Stomach (tissue), 9 donors: ENCODE results near the gene ACSL3. TPM values are rescaled to one million over a fixed set of nuclear protein-coding genes. Genes with fewer than 3 reads are reported as not detected.
"Not testable (repeated sequence)": the region's sequence is repeated elsewhere in the genome, so short reads cannot be mapped to it uniquely, and the experiment has no call there.

Experiments
- DNase-seq, 2 donors: peaks; one replicate each; pipeline versions ENCODE4 v3.0.0 to v3.0.0-alpha.2; 2013 to 2019
- H3K27ac ChIP-seq, 5 donors: fragments of 200-600 bp in 4 of 5; sonication (generic) in 4 of 5; one replicate each; pipeline ENCODE4 v1.5.1; 2013 to 2019; ENCODE audit warnings: mild to moderate bottlenecking in 1 of 5, moderate library complexity in 1 of 5
- H3K27me3 ChIP-seq, 3 donors: fragments of 200-600 bp; sonication (generic); one replicate each; pipeline ENCODE4 v1.5.1; 2017 to 2019; ENCODE audit warnings: mixed run types in 1 of 3
- H3K36me3 ChIP-seq, 4 donors: fragments of 200-600 bp; sonication (generic); 1 replicate in 3 of 4; 2 replicates in 1 of 4; pipeline ENCODE4 v1.5.1; 2016 to 2019
- H3K4me1 ChIP-seq, 4 donors: fragments of 200-600 bp; sonication (generic); one replicate each; pipeline ENCODE4 v1.5.1; 2016 to 2019
- H3K4me3 ChIP-seq, 4 donors: fragments of 200-600 bp; sonication (generic) in 3 of 4; one replicate each; pipeline ENCODE4 v1.5.1; 2016 to 2019; ENCODE audit warnings: mild to moderate bottlenecking in 1 of 4
- H3K9me3 ChIP-seq, 4 donors: fragments of 200-600 bp; sonication (generic); one replicate each; pipeline ENCODE4 v1.5.1; 2016 to 2019
- EP300 ChIP-seq: sonication (generic); formaldehyde crosslinking; IDR thresholded peaks from one replicate; pipeline ENCODE4 v1.6.1; 2017; ENCODE audit warnings: antibody characterized with exemption
- POLR2A ChIP-seq, 4 donors: fragments of 450-650 bp; IDR thresholded peaks; one replicate each; pipeline ENCODE4 v1.6.1; 2016; ENCODE audit warnings: antibody characterized with exemption in 4 of 4, control low read depth in 2 of 4, mild to moderate bottlenecking in 1 of 4, moderate library complexity in 1 of 4
- POLR2AphosphoS5 ChIP-seq, 3 donors: sonication (generic); formaldehyde crosslinking; IDR thresholded peaks; one replicate each; pipeline ENCODE4 v1.6.1; 2016; ENCODE audit warnings: antibody characterized with exemption in 3 of 3
- WGBS, 5 donors: extraction: QIAGEN DNeasy Blood & Tissue Kit in 3 of 5; methylation state at CpG; one replicate each; pipeline versions ENCODE4 v1.1.5 to v1.1.7; 2013 to 2018; 5-methylcytosine and 5-hydroxymethylcytosine counted together
- intact Hi-C: fragments of 100-400 bp; cut with DNase I; formaldehyde crosslinking; loops from one replicate; pipeline ENCODE4 v1.15.1; 2023; ENCODE audit warnings: low total_unique reads
- polyA plus RNA-seq, 3 donors: library from polyadenylated mRNA; stranded (reverse); fragments of 200-250 nt; gene quantifications; one replicate each; pipeline ENCODE4 v1.2.3, GENCODE V29; 2013
- total RNA-seq, 5 donors: library from RNA; depleted of rRNA; stranded (reverse); fragments of >200 nt; gene quantifications; one replicate each; pipeline versions ENCODE4 v1.1.0 to v1.2.3, GENCODE V29; 2014 to 2016
- TF ChIP-seq, protein P1 (sequence below), 7 experiments: fragments of 450-650 bp in 4 of 7; fragments of 200-600 bp in 3 of 7; sonication (generic) in 3 of 7; IDR thresholded peaks; one replicate each; pipeline ENCODE4 v1.5.1; 2016 to 2019; ENCODE audit warnings: antibody characterized with exemption in 7 of 7, control low read depth in 2 of 7, mild to moderate bottlenecking in 1 of 7
- donor health status: healthy with polysubstance abuse.
- donor health status: Bipolar disorder and iron deficiency.
- donor health status: healthy.

Gene ACSL3
- total and polyA plus RNA-seq, 8 donors, result 10.5 to 234 (median 52.9) TPM

GRCh38 chr2:222989431-222989830 lies 128.6 kb downstream of the ACSL3 start:
- no peak overlapping the region for H3K4me3 ChIP-seq
- H3K27me3 ChIP-seq, result no peaks in the 10 kb centered on the region
- no peak for DNase-seq
- H3K27ac ChIP-seq, result no peak overlapping the region
- peaks cover 0 to 11% (median 5%) of the 10 kb centered on the region in 4 donors for H3K4me1 ChIP-seq
- no peak for TF ChIP-seq POLR2A (IDR thresholded peaks at IDR 0.05)
- TF ChIP-seq, protein P1, sequence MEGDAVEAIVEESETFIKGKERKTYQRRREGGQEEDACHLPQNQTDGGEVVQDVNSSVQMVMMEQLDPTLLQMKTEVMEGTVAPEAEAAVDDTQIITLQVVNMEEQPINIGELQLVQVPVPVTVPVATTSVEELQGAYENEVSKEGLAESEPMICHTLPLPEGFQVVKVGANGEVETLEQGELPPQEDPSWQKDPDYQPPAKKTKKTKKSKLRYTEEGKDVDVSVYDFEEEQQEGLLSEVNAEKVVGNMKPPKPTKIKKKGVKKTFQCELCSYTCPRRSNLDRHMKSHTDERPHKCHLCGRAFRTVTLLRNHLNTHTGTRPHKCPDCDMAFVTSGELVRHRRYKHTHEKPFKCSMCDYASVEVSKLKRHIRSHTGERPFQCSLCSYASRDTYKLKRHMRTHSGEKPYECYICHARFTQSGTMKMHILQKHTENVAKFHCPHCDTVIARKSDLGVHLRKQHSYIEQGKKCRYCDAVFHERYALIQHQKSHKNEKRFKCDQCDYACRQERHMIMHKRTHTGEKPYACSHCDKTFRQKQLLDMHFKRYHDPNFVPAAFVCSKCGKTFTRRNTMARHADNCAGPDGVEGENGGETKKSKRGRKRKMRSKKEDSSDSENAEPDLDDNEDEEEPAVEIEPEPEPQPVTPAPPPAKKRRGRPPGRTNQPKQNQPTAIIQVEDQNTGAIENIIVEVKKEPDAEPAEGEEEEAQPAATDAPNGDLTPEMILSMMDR (IDR thresholded peaks at IDR 0.05), result no peak
- no peak for TF ChIP-seq POLR2AphosphoS5 (IDR thresholded peaks at IDR 0.05)
- TF ChIP-seq EP300, result no peak
- peaks cover 0 to 6% (median 3%) of the 10 kb centered on the region in 4 donors for H3K9me3 ChIP-seq
- intact Hi-C loops, result no loop called here
- H3K36me3 ChIP-seq, result no peaks in the 10 kb centered on the region

GRCh38 chr2:222990206-222990605 lies 129.4 kb downstream of the ACSL3 start:
- H3K9me3 ChIP-seq, H3K36me3 ChIP-seq, intact Hi-C loops, H3K27ac ChIP-seq, H3K27me3 ChIP-seq, H3K4me3 ChIP-seq, DNase-seq: not testable (repeated sequence)
- H3K4me1 ChIP-seq, result peaks cover 0 to 19% (median 9%) of the 10 kb centered on the region in 4 donors
- 77 to 87% (median 83%) methylated on average over 4 of the region's 4 CpGs for WGBS, 5 donors

- no peak for DNase-seq
- 34 to 45% (median 40%) methylated on average over 2 of the region's 2 CpGs for WGBS, 5 donors
- Histone ChIP-seq H3K4me3 (no peak overlapping the region), H3K36me3 (no peaks in the 10 kb centered on the region), H3K27ac (peak overlapping the region in 2 of 5 donors; percentile 39 to 84), H3K27me3 (no peaks in the 10 kb centered on the region), H3K4me1 (peaks cover 0 to 21% (median 10%) of the 10 kb centered on the region in 4 donors), H3K9me3 (no peaks in the 10 kb centered on the region)
- TF ChIP-seq POLR2A (IDR thresholded peaks at IDR 0.05), result no peak
- no peak for TF ChIP-seq POLR2AphosphoS5 (IDR thresholded peaks at IDR 0.05)
- no peak for TF ChIP-seq EP300
- TF ChIP-seq, protein P1 (IDR thresholded peaks at IDR 0.05), result no peak
- intact Hi-C loops, result no loop called here
Observed at GRCh38 chr2:222992137-222992536, 131.3 kb downstream of the ACSL3 start.

Other genes with a start within 250 kb of the ACSL3 start
- gene FARSB, start 204.9 kb upstream of the ACSL3 start, total RNA-seq, result 10 to 100 TPM in 2 of 5 donors, 1 to 10 TPM in 3; 1.4 to 26.3 (median 5.8) TPM
- 10 to 100 TPM; 15.1 to 17.5 (median 17.3) TPM for gene FARSB, start 204.9 kb upstream of the ACSL3 start, polyA plus RNA-seq
- gene MOGAT1, start 189.4 kb upstream of the ACSL3 start, total RNA-seq, result 1 to 10 TPM in 1 of 5 donors, not detected in 4; 1.8 TPM
- gene MOGAT1, start 189.4 kb upstream of the ACSL3 start, polyA plus RNA-seq, result under 1 TPM in 1 of 3 donors, not detected in 2; 0.15 TPM
- 10 to 100 TPM in 1 of 5 donors, 1 to 10 TPM in 2, under 1 TPM in 1, not detected in 1; 0.58 to 16.3 (median 6.0) TPM for gene KCNE4, start 191.2 kb downstream of the ACSL3 start, total RNA-seq
- 1 to 10 TPM; 2.5 to 2.9 (median 2.7) TPM for gene KCNE4, start 191.2 kb downstream of the ACSL3 start, polyA plus RNA-seq